Neural progenitor cell (in vitro differentiated cells): Measurements from ENCODE around the gene RIPOR2.

Experiments used
- CTCF ChIP-seq: fragments of 200-600 bp; sonication (generic); IDR thresholded peaks from 2 replicates; pipeline ENCODE4 v1.5.1; 2017; ENCODE audit warnings: antibody characterized with exemption, mild to moderate bottlenecking
- EZH2phosphoT487 ChIP-seq: fragments of 200-600 bp; sonication (generic); IDR thresholded peaks from 2 replicates; pipeline ENCODE4 v1.6.1; 2017; ENCODE audit warnings: antibody characterized with exemption

GRCh38 chr6:24859132-24859531 is 76.6 kb downstream of the RIPOR2 start:
- TF ChIP-seq CTCF (no peak), EZH2phosphoT487 (no peak)
